ENCODE results near the gene B4GALT4. TPM values are rescaled to one million over a fixed set of nuclear protein-coding genes. Genes with fewer than 3 reads are reported as not detected.

B4GALT4 gene
- total RNA-seq, 1 donor from 2014 or later, result 19.1 TPM

Other genes with a start within 250 kb of the B4GALT4 start
- 0.78 and 0.95 TPM in 2 replicates for gene IGSF11, start 206.0 kb downstream of the B4GALT4 start, total RNA-seq
- gene TEX55, start 94.7 kb downstream of the B4GALT4 start, total RNA-seq, result not detected in 2 replicates
- not detected in 2 replicates for gene UPK1B, start 67.3 kb downstream of the B4GALT4 start, total RNA-seq
- 4.2 and 5.0 TPM in 2 replicates for gene ARHGAP31, start 53.5 kb upstream of the B4GALT4 start, total RNA-seq
- 50.4 and 55.0 TPM in 2 replicates for gene TMEM39A, start 222.7 kb upstream of the B4GALT4 start, total RNA-seq
- 35.5 and 35.7 TPM in 2 replicates for gene POGLUT1, start 228.1 kb upstream of the B4GALT4 start, total RNA-seq

Measured in T-helper 1 cell treated with Interleukin-12 subunit alpha and Interleukin-12 subunit beta and Interleukin-4 antibody, amounts not matched to agents 30 ng/mL and 1 ng/mL, for 36 hours (primary cell).